Ovary (tissue), 9 donors: ENCODE results near the gene WDR59. TPM values are rescaled to one million over a fixed set of nuclear protein-coding genes. Genes with fewer than 3 reads are reported as not detected.

Experiments
- DNase-seq, 5 donors: peaks; one replicate each; pipeline ENCODE4 v3.0.0-alpha.2; 2019 to 2020
- H3K27ac ChIP-seq, 2 donors: fragments of 200-600 bp; one replicate each; pipeline versions ENCODE4 v1.5.1 to v1.8.0; 2019 to 2022
- H3K27me3 ChIP-seq: fragments of 200-600 bp; one replicate; pipeline ENCODE4 v1.8.0; 2022
- H3K36me3 ChIP-seq: fragments of 200-600 bp; sonication (generic); one replicate; pipeline ENCODE4 v1.5.1; 2019
- H3K4me1 ChIP-seq: one replicate; pipeline ENCODE4 v1.8.1; 2013; ENCODE audit warnings: mild to moderate bottlenecking, moderate library complexity; ENCODE audit not compliant: insufficient read depth
- H3K4me3 ChIP-seq: fragments of 200-600 bp; sonication (generic); one replicate; pipeline ENCODE4 v1.5.1; 2017
- H3K9me3 ChIP-seq, 2 donors: fragments of 200-600 bp in 1 of 2; sonication (generic) in 1 of 2; one replicate each; pipeline versions ENCODE4 v1.5.1 to v1.8.1; 2013 to 2019; ENCODE audit warnings: mild to moderate bottlenecking in 1 of 2, moderate library complexity in 1 of 2
- CTCF ChIP-seq, 3 donors: fragments of 450-650 bp in 2 of 3; fragments of 200-600 bp in 1 of 3; IDR thresholded peaks; one replicate each; pipeline versions ENCODE4 v1.5.1 to v1.8.0; 2016 to 2022; ENCODE audit warnings: antibody characterized with exemption in 3 of 3, mild to moderate bottlenecking in 1 of 3
- EP300 ChIP-seq: sonication (generic); formaldehyde crosslinking; IDR thresholded peaks from one replicate; pipeline ENCODE4 v1.6.1; 2017; ENCODE audit warnings: antibody characterized with exemption
- POLR2A ChIP-seq: fragments of 450-650 bp; IDR thresholded peaks from one replicate; pipeline ENCODE4 v1.6.1; 2017; ENCODE audit warnings: antibody characterized with exemption, mild to moderate bottlenecking, moderate library complexity
- WGBS, 3 donors: extraction: QIAGEN DNeasy Blood & Tissue Kit in 1 of 3; methylation state at CpG; one replicate each; pipeline versions ENCODE4 v1.1.5 to v1.1.7; 2013 to 2017; 5-methylcytosine and 5-hydroxymethylcytosine counted together
- intact Hi-C, 4 donors: fragments of 100-400 bp; cut with DNase I; formaldehyde crosslinking; loops; one replicate each; pipeline versions ENCODE4 v1.11.0 to v1.15.1; 2022 to 2023
- polyA plus RNA-seq, 2 donors: library from polyadenylated mRNA; stranded (reverse); fragments of 200-250 nt in 1 of 2; fragments of 350-450 nt in 1 of 2; fragmentation: Illumina TruSeq in 1 of 2; extraction: RNeasy Lipid Tissue Mini Kit (QIAGEN cat#74804) in 1 of 2; gene quantifications; one replicate each; pipeline ENCODE4 v1.2.3, GENCODE V29; 2013 to 2014
- total RNA-seq, 7 donors: library from RNA; depleted of rRNA in 2 of 7; stranded (reverse); fragments of >200 nt in 2 of 7; fragmentation: NEBNext Ultra II Directional in 3 of 7; extraction: Animal tissue kit (Norgen Biotek cat#: 25700) in 3 of 7; gene quantifications; one replicate each; pipeline versions ENCODE4 v1.1.0 to v1.2.4, GENCODE V29; 2016 to 2023
- donor health status: DM: no; HTN: no; CAD: no; lungs with moderate emphysema.
- donor health status: DM: no; HTN: no; CAD: no.
- donor health status: Bipolar disorder and iron deficiency.
- donor health status: DM: yes; HTN: yes; CAD: no.
- donor health status: DM: no; HTN: no; CAD: no.
- donor health status: DM: yes; HTN: yes; CAD: no.

Gene WDR59
- total and polyA plus RNA-seq, 9 donors = 23.6 to 82.3 (median 59.3) TPM

- Histone ChIP-seq H3K27ac (no peak overlapping the region), H3K27me3 (no peaks in the 10 kb centered on the region), H3K36me3 (no peaks in the 10 kb centered on the region), H3K9me3 (no peaks in the 10 kb centered on the region), H3K4me1 (peaks cover 9% of the 10 kb centered on the region), H3K4me3 (no peak overlapping the region)
- TF ChIP-seq CTCF (IDR thresholded peaks at IDR 0.05) = no peak
- no peak for TF ChIP-seq POLR2A
- no peak for TF ChIP-seq EP300
- intact Hi-C loops = no loop called here
- DNase-seq = no peak
- 94 to 98% (median 98%) methylated on average over 4 of the region's 4 CpGs for WGBS, 3 donors
Observed at GRCh38 chr16:75022567-75022966, 37.6 kb upstream of the WDR59 start.

GRCh38 chr16:75021410-75021809, 36.5 kb upstream of the WDR59 start:
- WGBS, 3 donors = 65 to 69% (median 66%) methylated on average over 1 of the region's 1 CpG
- intact Hi-C loops = no loop called here
- no peak for TF ChIP-seq EP300
- no peak for TF ChIP-seq POLR2A
- TF ChIP-seq CTCF (IDR thresholded peaks at IDR 0.05) = no peak

GRCh38 chr16:75019586-75019985, 34.7 kb upstream of the WDR59 start:
- intact Hi-C loops = no loop called here
- no peak overlapping the region for H3K4me3 ChIP-seq
- no peak overlapping the region for H3K27ac ChIP-seq
- no peaks in the 10 kb centered on the region for H3K36me3 ChIP-seq
- no peaks in the 10 kb centered on the region for H3K27me3 ChIP-seq
- TF ChIP-seq EP300 = no peak
- TF ChIP-seq POLR2A = no peak
- no peak for TF ChIP-seq CTCF (IDR thresholded peaks at IDR 0.05)
- H3K4me1 ChIP-seq = peaks cover 4% of the 10 kb centered on the region
- no peaks in the 10 kb centered on the region for H3K9me3 ChIP-seq
- DNase-seq = no peak
- WGBS, 3 donors = 93 to 94% (median 93%) methylated on average over 7 of the region's 7 CpGs

More at GRCh38 chr16:75021410-75021809, 36.5 kb upstream of the WDR59 start:
- peaks cover 7% of the 10 kb centered on the region for H3K4me1 ChIP-seq
- no peaks in the 10 kb centered on the region for H3K27me3 ChIP-seq
- no peaks in the 10 kb centered on the region for H3K9me3 ChIP-seq
- DNase-seq = no peak
- H3K27ac ChIP-seq = no peak overlapping the region
- H3K4me3 ChIP-seq = no peak overlapping the region
- H3K36me3 ChIP-seq = no peaks in the 10 kb centered on the region

- H3K36me3 ChIP-seq = no peaks in the 10 kb centered on the region
- H3K27ac ChIP-seq = no peak overlapping the region
- no peaks in the 10 kb centered on the region for H3K27me3 ChIP-seq
- WGBS, 3 donors = 70 to 77% (median 72%) methylated on average over 8 of the region's 8 CpGs
- no peak overlapping the region for H3K4me3 ChIP-seq
- intact Hi-C loops = no loop called here
- no peak for DNase-seq
- H3K4me1 ChIP-seq = peaks cover 4% of the 10 kb centered on the region
- no peaks in the 10 kb centered on the region for H3K9me3 ChIP-seq
- TF ChIP-seq POLR2A (no peak), EP300 (no peak), CTCF (IDR thresholded peaks at IDR 0.05) (no peak)
Observed at GRCh38 chr16:75019007-75019406, 34.1 kb upstream of the WDR59 start.
